ENCODE results near the gene CRACR2B.

Gene CRACR2B

DNA sequence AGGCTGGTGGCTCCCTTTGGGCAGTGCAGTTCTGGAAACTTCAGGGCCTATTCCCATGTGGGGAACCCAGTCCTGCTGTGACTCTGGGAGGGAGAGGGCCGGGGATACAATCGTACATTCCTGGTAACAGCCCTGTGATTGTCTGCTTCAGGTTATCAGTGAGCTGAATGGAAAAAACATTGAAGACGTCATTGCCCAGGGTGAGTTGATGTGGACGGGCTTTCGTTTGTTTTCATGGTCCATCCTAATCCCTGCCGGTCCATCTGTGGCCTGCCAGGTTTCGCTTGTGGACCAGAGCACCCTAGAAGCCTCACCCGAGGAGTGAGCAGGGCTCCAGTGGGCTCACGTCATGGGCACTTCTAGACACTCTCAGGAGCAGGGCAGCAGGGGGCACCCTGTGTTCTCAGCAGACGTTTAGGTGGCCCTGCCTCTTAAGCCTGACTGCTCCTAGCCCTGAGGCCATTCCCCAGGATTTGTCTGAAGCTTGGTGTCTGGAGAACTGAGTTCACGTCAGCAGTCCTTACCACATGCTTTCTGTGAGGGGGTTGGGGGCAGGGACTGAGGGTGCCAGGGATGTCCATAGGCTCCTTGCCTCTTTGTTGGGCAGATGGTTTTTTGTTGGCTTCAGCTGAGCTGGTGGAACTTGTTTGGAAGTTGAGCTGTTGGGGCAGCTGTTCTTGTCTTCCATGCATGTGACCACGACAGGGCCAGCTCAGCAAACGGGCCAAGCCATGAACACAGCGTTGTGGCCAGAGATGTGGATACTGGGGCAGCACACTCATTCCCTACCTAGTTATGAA, 16.1 kb upstream of the CRACR2B start:
- DNase-seq: no peak

DNA sequence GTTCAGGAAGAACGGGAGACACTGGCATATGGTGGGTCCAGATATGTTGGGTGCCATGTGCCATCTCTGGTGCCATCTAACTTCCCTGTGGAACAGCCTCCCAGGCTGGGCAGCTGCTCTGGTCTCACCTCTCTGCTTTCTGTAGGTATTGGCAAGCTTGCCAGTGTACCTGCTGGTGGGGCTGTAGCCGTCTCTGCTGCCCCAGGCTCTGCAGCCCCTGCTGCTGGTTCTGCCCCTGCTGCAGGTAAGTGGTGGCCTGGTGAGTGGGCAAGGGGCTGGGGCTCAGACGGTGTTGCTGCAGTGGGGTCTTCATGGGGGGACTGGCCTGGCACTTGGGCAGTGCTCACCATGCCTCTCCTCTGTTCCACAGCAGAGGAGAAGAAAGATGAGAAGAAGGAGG, 15.3 kb upstream of the CRACR2B start:
- no peak for DNase-seq

DNA sequence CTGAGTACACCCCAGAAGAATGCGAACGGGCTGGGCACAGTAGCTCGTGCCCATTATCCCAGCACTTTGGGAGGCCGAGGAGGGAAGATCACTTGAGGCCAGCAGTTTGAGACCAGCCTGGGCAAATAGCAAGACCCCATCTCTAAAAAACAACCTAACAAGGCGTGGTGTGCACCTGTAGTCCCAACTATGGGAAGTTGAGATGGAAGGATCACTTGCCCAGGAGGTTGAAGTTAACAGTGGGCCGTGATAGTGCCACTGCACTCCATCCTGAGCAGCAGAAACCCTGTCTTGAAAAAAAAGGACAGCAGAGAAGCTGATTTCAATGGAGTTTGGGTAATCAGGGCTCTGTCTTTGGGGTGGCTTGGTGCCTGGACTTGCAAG, 14.7 kb upstream of the CRACR2B start:
- no peak for DNase-seq

DNA sequence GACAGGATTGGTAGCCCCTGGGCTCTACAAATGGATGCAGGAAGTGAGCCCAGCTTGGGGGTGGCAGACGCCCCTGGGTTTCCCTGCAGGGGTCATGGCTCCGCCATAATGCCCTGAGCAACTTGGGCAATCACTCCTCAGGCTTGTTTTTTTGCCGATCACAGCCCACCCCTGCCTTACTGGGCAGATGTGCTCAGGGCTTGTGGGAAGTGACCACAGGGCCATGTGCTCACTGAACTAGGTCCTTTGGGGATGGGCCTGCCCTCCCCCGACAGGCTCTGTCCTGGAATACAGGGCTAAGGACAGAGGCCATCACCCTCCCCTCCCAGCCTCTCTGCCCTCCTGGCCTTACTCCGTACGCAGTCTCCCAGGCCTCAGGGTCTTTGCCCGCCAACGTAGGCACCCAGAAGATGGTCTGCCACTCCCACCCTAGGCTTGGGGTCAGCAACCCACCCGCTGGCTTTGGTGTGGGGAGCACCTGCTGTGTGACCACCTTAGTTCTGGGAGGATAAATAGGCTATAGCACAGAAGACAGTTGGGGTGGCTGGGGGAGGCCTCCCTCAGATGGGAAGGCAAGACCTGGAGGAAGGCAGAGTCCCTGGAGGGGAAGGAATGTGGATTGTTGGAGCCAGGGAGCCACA, 14.1 kb upstream of the CRACR2B start:
- DNase-seq: no peak

DNA sequence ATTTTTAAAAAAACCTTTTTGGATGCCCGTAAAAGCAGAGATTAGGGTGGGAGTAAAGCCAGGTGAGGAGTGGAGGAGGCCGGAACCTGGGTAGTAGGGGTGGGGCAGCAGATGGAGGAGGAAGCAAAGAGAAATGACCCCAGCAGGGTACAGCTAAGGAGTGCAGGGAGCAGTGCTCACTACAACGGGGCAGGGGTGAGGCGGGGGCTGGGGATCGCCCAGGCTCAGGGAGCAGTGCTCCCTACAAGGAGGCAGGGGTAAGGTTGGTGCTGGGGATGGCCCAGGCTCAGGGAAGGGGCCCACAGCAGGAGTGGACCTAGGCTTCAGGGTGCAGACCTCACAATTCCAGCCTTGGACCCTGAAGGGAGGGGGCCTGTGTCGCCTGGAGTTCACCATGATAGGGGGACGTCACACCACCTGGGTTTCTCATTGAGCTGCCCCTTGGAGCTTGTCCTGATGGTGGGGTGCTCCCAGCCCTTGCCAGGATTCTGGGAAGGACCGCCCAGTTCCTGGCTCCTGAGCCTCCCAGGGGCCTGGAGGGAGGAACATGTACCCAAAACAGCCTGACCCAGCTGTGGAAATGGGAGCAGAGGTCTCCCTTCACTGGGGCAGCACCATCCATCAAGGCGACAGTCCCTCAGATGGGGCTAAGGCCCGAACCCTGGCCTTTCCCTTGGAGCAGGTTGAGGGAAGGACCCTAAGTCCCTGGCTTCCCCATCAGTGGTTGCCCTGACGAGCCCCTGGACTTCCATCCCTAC, 11.9 kb upstream of the CRACR2B start:
- no peak for DNase-seq

DNA sequence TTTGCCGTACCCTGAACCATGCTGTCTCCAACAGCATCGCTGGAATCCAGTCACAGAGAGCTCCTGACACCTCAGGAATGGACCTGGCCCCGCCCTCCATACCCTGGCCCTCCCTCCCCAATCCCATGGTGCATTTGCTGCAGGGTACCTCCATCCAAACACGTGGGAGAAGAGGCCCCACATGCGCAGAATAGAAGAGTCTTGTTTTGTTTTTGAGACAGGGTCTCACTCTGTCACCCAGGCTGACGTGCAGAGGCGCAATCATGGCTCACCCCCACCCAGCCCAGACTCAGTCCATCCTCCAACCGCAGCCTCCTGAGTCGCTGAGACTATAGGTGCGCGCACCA, 11.3 kb upstream of the CRACR2B start:
- no peak for DNase-seq

DNA sequence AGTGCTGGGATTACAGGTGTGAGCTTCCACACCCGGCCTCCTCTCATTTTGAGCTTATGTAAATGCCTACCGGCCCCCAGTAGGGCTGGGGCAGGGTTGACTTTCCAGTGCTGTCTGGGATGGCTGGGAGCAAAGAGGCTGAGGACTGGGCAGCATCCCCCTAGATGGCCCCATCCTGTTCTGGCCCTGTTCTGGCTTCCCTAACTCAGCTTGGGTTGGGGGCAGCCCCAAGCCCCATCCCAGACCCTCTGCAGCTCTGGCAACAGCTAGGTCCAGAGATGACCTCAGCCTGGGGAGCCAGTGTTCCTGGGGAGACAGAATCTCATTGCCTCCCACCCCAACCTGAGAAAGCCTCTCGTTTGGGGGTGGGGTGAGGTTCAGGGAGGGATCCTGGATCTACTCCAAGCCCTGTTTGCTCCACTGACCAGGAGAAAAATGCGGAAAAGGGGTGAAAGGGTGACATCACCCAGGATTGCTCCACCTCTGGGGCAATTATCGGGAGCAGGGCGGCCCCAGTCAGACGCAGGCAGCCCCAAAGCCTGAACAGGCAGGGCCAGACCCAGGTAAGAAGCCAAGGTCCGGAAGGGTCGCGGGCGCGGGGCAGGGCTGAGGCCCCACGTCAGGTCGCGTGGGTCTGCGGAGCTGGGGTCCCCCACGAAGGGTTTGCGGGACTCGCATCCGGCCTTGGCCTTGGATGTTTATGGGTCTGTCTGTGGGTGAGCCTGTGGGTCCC, 9.2 kb upstream of the CRACR2B start, which contains the start of gene PNPLA2:
Gene PNPLA2, plus strand, starts transcription at position 519 of the 733 bp plus-strand sequence. CDS start 805 bp downstream, outside the sequence.
- DNase-seq: no peak

DNA sequence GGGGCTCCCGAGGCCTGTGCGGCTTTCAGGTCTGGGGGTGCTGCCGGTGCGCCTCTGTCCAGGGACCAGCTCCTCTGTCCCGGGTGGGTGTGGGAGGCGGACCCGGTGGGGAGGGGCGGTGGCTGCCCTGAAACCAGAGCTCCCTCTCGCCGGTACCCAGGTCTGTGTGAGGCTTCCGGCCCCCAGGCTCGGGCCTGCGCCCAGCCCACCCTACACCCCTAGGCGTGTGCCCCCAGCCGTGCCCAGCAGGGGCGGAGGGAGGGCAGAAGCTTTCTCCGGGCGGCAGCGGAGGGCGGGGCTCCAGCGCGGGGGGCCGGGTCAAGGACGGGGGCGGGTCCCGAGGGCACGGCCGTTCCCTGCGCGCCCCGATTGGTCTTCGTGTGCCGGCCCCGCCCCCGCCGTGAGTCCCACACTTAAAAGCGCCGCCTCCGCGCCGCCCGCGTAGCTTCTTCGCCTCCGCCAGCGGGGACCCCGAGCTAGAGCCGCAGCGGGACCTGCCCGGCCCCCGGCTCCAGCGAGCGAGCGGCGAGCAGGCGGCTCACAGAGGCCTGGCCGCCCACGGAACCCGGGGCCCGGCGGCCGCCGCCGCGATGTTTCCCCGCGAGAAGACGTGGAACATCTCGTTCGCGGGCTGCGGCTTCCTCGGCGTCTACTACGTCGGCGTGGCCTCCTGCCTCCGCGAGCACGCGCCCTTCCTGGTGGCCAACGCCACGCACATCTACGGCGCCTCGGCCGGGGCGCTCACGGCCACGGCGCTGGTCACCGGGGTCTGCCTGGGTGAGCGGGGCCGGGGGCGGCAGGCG, 8.4 kb upstream of the CRACR2B start:
- peak in 13 of 14 donors; percentile 32 to 91 (median 78) for DNase-seq

DNA sequence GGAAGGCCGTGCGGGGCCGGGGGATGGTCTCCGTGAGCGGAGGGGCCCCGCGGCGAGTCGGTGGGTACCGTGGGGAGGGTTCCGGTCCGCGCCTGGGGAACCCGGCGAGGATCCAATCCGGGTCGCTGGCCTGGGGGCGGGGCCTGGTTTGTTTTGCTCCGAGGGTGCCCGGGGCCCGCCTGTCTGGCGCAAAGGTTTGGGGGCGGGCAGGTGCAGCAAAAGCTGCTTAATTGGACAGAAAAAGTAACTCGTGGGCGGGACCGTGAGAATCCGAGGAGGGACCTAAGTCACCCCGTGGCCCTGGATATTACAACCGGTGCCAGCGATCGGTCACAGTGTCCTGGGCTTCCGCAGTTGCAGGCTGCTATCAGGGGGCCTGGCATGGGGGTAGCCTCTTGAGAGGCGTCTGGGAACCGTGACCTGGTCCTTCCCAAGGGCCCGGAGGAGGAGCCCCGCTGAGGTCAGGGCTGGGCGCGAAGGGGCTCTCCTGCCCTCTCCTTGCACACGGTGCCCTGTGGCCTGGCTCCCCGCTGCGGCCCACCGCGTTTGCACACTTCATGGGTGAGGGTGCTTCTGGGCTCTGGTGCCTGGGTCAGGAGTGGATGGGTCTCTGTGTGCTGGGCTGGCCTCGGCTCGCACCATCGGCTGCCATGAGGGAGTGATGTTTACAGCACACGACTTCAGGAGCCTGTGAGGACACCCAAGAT, 7.6 kb upstream of the CRACR2B start:
- DNase-seq: peak in 9 of 14 donors; percentile 47 to 79 (median 69)

DNA sequence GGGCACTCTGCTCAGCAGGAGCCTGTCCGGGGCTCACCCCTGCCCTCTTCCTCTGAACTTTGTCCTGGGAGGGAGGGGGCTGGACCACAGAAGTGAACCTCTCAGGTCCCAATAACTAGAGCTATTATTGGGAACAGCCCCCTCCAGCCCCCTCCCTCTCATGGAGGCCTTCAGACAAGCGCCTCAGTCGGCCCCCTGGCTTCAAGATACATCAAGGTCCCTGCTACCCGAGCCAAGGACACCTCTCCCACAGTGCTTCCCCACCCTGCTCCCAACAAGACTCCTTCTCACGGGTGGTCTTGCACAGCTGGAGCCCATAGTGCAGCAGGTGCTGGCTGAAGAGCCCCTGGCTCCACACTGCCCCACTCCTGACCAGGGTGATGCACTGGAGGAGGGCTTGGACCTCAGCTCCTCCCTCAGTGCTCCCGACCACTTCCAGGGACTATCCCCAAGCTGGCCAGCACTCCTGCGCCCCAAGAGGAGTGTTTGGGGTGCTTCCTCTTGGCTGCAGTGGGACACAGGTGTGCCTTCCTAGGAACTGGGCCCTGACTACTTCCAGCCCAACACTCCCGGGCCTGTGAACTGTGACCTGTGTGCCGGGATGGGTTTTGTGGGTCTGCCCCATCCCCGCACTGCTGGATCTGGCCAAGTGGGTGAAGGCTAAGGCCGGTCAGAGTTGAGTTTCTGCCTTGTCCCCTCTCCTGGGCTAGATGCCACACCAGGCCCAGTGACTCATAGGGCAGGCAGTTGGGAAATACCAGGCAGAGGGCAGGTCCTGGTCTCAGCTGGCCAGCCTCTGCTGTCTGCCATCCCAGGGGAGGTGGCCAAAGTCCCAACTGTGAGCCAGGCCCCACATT, 6.8 kb upstream of the CRACR2B start:
- peak in 7 of 14 donors; percentile 28 to 88 (median 37) for DNase-seq

DNA sequence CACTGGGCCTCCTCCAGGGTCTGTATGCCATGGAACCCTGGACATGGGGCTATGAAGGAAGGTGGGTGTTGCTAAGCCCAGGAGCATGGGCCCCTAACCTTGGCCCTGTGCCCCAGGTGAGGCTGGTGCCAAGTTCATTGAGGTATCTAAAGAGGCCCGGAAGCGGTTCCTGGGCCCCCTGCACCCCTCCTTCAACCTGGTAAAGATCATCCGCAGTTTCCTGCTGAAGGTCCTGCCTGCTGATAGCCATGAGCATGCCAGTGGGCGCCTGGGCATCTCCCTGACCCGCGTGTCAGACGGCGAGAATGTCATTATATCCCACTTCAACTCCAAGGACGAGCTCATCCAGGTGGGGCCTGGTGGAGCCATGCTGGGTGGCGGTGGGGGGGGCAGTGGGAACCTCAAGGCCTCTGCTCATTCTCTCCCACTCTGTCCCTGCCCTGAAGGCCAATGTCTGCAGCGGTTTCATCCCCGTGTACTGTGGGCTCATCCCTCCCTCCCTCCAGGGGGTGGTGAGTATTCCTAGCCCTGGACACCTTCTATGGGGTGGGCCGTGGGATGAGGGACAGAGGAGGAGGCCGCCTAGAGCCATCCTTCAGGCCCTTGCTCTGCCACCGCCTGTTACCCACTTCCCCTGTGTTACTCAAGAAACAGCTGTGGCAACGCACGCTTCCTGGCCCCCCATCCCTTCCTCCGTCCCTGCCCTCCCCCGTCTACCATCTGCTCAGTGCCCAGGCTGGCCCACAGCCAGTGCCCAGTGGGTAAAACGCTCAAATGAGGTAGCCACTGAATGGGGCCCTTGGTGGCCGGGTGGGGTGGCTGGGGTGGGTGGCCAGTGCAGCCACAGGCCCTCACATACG, 6.0 kb upstream of the CRACR2B start:
- DNase-seq: peak in 3 of 14 donors; percentile 27 to 47 (median 29)

DNA sequence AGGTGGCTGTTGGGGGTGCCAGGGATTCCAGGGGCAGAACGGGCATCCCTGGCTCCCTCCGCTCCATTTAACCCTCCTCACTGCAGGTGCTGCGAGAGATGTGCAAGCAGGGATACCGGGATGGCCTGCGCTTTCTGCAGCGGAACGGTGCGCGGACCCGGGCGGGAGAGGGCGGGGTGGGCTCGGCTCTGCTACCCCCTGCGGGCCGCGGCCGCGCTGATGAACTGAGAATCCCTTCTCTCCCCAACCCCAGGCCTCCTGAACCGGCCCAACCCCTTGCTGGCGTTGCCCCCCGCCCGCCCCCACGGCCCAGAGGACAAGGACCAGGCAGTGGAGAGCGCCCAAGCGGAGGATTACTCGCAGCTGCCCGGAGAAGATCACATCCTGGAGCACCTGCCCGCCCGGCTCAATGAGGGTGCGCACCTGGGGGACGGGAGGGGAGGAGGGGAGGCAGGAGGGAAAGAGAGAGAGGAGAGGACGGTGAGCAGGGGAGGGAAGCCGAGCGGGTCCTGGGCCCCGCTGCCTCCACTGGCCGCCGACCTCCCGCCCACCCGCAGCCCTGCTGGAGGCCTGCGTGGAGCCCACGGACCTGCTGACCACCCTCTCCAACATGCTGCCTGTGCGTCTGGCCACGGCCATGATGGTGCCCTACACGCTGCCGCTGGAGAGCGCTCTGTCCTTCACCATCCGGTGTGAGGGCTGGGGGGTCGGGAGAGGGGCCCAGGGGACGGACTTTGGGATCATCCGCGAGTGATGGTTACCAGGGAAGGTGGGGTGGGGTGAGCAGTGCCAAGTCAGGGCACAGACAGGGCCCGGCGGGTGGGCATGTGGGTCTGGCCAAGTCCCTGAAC, 4.1 kb upstream of the CRACR2B start:
- no peak for DNase-seq

DNA sequence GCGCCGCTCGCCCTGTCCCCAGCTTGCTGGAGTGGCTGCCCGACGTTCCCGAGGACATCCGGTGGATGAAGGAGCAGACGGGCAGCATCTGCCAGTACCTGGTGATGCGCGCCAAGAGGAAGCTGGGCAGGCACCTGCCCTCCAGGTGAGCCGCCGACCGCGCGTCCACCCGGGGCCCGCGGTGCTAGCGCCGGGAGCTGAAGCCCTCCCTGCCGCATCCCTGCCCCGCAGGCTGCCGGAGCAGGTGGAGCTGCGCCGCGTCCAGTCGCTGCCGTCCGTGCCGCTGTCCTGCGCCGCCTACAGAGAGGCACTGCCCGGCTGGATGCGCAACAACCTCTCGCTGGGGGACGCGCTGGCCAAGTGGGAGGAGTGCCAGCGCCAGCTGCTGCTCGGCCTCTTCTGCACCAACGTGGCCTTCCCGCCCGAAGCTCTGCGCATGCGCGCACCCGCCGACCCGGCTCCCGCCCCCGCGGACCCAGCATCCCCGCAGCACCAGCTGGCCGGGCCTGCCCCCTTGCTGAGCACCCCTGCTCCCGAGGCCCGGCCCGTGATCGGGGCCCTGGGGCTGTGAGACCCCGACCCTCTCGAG, 3.3 kb upstream of the CRACR2B start:
- DNase-seq: no peak

DNA sequence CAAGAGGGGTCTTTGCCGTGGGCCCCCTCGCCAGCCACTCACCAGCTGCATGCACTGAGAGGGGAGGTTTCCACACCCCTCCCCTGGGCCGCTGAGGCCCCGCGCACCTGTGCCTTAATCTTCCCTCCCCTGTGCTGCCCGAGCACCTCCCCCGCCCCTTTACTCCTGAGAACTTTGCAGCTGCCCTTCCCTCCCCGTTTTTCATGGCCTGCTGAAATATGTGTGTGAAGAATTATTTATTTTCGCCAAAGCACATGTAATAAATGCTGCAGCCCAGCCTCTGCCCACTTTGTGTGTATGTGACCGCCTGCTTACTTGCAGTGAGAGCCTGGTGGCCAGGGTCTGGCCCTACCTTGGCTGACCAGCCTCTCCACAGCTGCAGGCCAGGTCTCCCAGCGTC, 2.8 kb upstream of the CRACR2B start:
- no peak for DNase-seq

DNA sequence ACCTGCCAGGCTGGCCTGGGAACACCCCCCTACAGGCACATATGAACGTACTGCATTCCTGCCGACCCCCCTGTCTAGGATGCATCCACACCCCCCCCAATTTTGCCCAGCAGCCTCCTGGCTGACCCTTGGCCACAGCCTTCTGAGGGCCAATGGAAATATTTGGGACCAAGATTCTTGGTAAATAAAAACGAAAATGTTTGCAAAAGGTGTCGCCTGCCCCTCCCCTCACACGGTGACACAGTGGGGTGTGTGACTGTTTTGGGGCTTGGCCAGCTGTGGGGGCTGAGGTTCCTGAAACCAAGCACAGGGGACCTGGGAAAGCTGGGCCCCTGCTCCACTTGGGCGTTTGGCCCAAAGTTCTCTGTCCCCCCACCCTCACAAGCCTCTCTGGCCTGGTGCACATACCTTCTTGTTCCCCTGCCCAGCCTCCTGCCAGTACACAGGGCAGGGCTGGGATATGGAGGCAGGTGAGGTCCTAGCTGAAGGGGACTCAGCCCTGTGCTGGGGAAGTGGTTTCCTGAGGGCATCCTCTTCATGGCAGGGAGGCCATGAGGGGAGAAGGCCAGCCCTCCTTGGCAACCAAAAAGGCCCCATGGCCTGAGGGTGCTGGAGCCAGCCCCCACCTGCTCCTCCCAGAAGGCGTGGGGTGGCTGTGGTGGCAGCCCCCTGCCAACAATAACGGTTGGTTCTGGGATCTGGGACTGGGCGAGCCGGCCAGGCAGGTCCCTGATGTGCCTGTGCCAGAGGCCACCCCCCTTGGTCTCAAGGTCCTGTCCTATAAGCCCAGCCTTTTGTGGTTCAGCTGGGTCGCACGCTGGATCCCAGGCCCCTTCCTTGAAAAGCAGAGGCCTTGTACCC, 2.1 kb upstream of the CRACR2B start:
- no peak for DNase-seq

DNA sequence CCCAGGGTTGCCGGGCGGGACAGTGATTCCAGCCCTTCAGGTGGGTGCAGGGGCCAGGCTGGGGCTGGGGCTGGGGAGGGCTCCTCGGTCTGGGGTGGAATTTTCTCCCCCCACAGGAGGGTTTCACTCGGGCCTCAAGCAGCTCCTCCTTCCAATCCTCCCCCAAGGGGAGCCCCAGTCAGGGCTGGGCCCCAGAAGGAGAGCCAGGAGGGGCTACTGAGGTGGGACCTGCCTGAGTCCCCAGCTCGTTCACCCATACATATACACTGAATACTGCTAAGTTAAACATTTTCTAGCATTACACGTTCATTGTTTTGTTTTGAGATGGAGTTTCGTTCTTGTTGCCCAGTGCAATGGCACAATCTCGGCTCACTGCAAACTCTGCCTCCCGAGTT, 1.5 kb upstream of the CRACR2B start:
- DNase-seq: no peak

DNA sequence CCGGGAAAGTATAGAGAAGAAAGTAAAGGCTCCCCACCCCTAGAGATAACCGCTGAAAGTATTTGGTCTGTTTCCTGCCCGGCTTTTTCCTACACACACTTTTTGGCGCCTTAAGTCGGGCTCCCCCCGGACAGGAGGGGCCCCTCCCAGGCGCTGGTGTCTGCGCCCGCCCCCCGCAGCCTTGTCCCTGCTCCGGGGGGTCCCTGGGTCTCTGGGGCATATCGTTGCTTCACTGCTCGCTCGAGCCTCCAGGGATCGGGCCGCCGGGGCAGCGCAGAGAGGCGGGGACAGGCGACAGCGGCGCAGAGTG, 928 bp upstream of the CRACR2B start:
- DNase-seq: no peak

Data from C1 segment of cervical spinal cord (tissue), 14 donors.